ENCODE data around the gene PLA2G6.
"Not testable (repeated sequence)": the region's sequence is repeated elsewhere in the genome, so short reads cannot be mapped to it uniquely, and the experiment has no call there.

PLA2G6 gene

DNA sequence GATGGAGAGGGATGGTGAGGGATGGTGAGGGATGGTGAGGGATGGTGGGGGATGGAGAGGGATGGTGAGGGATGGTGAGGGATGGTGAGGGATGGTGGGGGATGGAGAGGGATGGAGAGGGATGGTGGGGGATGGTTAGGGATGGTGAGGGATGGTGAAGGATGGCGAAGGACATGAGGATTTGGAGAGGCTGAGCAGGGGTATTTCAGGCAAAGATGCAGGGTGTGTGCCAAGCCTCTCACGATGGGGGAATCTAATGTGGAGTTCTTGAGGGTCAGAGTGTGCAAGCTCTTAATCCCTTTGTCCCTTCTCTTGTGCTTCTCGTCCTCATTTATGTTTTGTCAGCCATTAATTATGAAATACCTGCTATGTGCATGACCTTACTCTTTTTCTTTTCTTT lies 7.5 kb upstream of the PLA2G6 start:
- no peak for FAIRE-seq

DNA sequence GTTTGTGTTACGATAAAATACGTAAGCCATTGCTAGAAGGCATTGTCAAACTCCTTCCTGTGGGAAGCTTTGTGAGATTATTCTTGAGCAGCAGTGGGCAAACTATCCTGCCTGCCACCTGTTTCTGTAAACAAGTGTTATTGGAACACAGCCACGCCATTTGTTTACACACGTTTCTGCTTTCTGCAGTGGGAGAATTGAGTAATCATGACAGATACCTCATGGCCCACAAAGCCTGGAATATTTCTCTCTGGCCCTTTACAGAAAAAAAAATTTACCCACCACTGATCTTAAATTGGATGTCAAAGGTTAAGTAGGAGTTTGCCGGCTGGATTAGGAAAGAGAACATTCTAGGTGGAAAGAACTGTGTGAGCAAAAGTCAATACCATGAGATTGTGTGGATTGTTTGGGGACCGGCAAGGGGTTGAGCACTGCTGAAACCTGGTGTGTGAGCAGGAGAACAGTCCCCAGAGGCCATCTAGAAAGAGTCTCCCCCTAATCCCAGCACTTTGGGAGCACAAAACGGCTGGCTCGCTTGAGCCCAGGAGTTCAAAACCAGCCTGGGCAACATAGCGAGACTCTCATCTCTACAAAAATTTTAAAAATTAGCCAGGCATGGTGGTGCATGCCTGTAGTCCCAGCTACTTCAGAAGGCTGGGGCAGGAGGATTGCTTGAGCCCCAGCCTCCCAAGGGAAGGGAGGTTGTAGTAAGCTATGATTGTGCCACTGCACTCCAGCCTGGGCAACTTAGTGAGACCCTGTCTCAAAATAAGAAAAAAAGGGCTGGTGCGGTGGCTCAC lies 6.0 kb upstream of the PLA2G6 start:
- no peak for FAIRE-seq

DNA sequence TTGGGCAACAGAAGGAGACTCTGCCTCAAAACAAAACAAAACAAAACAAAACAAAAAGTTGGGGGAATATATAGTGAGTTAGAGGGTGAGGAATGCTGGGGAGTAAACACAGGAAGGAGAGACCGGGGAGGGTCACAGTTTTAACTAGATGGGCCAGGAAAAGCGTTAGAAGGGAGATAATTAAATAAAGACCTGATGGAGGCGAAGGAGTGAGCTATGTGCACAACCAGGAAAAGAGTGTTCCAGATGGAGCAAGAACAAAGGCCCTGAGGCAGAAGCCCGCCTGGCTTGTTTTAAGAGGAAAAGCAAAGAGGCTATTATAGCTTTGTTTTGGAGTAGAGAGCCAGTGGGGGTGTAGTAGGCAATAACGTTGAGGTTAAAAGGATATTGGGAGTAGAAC lies 4.8 kb upstream of the PLA2G6 start:
- FAIRE-seq = no peak

DNA sequence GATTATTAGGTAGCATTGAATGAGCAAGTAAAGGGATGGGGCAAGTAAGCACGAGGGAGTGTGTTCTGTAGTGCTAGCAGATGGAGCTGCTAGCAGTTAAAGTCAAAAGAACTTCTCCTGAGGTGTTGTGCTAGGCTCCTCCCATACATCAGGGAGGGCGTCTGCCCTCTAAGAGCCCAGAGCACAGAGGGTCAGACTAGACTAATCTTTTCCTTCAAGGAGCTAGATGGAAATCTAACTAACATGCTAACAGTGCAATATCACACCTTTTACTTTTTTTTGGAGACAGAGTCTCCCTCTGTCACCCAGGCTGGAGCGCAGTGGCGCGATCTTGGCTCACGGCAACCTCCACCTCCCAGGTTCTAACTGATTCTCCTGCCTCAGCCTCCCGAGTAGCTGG lies 3.2 kb upstream of the PLA2G6 start:
- FAIRE-seq = no peak

DNA sequence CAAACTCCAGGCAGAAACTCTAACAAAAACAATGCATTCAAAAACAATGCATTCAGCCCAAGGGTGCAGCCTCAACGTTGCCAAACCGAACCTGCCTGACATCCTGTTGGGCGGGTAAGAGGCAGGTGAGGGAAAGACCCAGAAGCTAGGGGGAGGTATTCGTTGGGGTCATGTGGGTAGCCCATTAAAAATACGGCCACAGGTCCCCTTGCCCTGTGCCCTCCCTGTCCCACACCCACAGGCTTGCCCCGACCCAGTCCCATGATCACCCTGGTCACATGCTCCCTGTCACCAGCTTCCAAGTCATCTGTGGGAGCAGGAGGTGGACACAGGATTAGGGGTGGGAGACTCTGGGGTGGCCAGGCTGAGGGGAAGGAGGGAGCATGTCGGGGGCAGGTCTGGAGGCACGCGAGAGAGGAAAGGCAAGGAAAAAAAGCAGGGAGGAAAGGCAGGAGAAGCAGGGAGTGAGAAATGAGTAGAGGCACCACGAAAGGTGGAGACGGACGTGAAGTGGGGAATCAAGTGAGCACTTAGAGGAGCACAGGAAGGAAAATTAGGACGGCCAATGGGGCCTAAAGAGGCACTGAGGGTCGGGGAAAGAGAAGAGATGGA lies 683 bp downstream of the PLA2G6 start:
- no peak for FAIRE-seq

DNA sequence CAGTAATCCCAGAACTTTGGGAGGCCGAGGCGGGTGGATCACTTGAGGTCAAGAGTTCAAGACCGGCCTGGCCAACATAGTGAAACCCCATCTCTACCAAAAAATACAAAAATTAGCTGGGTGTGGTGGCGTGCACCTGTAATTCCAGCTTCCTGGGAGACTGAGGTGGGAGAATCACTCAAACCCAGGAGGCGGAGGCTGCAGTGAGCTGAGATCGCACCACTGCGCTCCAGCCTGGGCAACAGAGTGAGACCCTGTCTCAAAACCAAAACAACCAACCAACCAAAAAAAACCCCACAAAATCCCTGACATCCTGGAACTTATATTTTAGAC lies 3.1 kb downstream of the PLA2G6 start:
- not testable (repeated sequence) for FAIRE-seq

DNA sequence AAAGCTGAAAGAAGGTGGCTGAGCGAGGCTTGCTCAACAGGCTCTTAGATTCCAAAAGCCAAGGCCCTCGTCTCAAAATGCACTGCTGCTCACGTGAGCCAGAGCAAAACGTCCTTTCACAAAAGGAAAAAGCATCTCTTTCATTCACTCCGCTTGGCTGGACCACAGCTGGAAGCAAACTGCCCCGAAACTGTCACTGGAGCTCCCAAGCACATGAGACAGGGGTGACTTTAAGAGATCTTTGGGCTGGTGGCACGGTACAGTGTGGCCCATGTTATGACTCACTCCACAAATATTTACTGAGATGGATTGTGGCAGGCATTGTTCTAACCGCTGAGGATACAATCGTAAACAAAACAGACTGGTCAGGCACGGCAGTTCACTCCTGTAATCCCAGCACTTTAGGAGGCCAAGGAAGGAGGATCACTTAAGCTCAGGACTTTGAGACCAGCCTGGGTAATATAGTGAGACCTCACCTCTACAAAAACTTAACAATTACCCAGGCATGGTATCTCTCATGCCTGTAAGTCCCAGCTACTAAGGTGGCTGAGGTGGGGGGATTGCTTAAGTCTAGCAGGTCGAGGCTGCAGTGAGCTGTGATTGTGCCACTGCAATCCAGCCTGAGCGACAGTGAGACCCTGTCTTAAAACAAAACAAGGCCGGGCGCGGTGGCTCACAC lies 3.6 kb downstream of the PLA2G6 start:
- FAIRE-seq = no peak

DNA sequence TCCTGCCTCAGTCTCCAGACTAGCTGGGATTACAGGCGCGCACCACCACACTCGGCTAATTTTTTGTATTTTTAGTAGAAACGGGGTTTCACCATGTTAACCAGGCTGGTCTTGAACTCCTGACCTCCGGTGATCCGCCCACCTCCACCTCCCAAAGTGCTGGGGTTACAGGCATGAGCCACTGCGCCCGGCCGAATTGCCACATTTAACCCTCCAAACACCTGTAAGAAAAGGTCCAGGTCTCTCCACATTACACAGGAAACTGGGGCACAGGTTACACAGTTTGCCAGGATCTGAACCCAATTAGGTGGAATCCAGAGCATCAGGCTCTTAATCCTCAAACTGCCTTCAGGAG lies 4.1 kb downstream of the PLA2G6 start:
- FAIRE-seq = not testable (repeated sequence)

DNA sequence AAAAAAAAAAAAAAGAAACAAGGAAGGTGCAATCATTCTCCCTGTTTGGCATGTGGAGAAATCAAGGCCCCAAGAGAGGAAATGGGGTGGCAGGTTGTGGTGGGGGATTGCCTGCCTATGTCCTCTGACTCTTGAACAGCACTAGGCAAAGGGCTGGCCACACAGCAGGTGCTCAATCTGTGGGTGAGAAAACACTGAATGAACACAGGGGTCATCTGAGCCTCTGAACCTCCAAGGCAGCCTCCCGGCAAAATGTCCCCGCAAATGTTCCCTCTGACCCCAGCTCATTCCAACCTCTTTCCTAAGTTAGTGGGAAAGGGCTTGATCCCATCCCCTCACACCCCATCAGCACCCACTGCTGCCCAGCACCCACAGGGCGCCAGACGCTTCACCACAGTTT lies 4.6 kb downstream of the PLA2G6 start:
- FAIRE-seq = no peak

DNA sequence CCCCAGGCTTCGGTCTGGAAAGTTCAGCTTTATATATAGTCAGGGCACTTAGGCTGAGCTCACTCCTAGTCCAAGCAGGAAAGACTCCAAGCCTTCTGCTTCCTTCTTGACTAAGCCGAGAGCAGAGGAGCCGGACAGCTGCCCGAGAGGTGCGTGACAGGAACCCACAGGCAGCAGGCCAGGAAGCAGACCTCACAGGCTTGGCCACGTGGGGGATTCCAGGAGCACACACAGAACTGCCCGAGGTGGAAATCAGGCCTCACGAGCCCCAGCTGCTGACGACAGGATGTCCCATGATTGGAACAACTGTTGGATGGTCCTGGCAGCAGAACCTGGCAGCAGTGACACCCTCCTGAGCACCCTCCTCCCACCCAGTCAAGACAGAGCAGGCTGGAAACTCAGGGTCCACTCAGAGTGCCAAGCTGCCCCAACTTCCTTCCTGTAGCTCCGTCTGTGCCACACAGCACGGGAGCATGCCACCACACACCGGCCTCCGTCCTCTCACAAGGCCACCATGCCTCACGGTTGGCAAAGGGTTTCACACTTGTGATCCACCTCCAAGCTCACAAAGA lies 5.4 kb downstream of the PLA2G6 start:
- no peak for FAIRE-seq

DNA sequence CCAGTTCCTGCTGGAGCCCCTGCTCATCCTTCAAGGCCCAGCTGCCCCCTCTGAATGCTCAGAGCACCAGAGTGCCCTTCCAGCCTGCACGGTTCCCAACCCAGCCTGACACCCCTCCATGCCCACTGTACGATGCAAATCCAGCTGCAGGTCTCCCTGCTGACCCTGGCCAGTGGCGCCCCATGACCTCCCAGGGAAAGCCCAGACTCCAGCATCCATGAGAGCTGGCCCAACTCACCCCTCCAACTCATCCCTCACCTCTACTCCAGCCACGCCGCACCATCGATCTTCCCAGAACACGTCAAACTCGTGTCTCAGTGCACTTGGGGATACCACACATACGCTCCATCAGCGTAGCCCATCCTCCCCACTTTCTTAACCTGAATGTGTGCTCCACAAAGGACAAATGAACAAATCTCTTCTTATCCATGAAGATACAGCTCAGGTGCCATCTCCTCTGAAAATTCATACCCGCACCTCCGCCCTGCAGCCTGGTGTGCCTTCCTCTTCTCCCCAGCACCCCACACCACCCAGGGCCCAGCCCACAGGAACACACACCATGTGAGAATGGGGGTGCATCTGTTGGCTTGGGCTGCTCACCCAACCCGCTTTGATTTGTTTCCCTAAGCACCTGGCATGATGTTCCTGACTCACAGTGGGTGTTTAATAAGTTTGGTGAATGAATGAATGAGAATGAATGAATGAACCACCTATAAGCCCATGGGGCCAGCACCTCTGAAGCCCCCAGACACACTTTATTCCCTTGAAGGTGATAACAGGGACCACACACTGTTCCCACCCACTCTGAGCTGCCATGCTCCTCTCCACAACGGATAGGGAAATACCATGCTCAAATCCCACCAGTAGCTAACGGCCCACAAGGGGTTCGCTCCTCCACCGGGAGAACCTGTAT lies 6.2 kb downstream of the PLA2G6 start:
- no peak for FAIRE-seq

DNA sequence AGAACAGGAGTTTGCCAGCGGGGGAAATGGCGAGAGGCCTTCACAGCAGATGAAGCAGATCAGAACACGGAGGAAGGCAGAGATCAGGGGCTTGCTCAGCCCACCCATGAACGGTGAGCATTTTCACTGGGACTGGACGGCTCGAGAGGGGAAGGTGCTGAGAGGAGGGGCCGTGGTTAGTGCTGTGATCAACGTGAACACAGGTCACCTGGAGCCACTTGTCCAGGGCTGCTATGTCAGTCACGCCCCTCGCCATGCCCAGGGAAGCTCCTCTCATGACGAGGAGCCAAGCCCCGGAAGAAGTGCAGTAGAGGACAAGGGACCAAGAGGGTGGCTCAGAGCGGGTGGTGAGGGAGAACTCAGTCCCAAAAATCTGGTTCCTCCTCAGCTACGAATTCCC lies 7.0 kb downstream of the PLA2G6 start:
- no peak for FAIRE-seq

DNA sequence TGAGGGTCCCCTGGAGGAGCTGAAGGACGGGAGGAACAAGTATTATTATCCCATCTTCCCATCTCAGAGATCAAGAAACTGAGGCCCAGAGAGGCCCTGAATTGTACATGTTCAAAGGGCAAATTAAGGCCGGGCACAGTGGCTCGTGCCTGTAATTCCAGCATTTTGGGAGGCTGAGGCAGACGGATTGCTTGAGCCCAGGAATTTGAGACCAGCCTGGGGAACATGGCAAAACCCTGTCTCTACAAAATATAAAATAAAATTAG lies 8.1 kb downstream of the PLA2G6 start:
- FAIRE-seq = no peak

DNA sequence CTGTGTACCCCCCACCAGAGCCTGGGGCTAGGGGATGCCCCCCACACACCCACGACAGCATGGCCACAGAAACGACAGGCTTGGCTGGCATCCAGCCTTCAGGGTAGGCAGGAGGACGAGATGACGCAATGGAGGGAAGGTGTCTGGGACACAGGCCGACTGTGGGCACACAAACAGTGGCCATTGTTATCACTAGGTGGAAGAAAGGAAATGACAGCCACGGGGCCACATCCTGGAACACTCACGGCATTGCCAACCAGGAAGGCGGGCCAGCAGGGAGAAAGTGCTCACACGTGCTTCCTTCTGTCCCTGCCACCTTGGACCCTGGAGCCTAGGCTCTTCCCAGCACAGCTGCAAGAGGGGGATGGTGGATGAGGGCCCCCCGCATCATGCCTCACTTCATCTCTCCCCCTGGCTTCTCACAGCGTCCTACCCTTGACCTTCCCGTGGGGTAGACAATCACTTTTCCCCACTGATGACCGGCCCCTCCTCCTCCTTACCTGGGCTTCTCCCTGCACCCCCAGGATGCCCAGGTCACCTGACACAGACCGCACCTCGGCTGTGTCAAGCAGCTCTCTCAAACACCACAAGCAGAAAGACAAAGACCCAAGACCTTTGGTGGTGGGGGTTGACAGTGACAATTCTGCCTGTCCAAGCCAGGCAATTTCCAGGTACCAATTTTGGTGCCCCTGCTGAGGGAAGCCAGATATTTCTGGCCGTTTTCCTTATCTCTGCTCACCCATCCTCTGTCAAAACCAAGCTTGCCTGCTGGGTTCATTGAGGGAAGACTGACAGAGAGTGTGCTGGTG lies 8.6 kb downstream of the PLA2G6 start:
- no peak for FAIRE-seq

DNA sequence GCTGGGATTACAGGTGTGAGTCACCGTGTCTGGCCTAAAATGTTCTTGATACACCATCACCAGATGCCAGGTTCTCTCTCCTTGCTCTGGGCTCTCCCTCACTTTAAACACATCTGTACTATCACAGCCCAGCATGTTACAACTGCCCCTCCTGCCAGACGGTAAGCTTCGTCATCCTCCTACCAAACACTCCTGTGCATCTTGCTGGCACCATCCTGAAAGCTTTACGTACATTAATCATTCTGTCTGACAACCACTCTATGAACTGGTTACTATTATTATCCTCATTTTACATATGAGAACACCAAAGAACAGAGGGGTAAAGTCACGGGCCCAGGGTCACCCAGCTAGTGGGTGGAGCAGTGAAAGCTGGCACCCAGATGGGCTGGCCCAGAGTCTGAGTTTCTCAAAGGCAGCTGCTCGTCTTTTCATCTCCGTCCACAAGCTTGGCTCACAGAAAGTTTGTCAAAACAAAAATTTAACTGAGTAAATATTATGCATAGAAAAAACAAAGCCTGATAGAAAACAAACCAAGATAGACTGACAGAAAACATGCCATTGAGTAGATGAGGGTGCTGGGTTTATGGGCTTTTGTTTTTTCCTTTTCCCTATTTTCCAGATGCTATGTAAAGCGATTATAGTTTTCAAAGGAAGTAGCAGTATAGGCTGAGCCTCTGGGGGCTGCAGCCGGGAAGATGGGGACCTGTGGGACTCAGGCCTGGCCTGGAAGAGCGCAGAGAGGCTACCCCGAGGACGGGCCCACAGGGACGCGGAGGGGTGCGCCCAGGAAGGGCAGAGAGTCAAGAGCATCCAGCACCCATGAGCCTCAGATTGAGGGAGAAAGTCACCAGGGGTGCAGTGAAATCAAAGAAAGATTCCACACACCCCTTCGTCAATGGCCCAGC lies 9.5 kb downstream of the PLA2G6 start:
- no peak for FAIRE-seq

DNA sequence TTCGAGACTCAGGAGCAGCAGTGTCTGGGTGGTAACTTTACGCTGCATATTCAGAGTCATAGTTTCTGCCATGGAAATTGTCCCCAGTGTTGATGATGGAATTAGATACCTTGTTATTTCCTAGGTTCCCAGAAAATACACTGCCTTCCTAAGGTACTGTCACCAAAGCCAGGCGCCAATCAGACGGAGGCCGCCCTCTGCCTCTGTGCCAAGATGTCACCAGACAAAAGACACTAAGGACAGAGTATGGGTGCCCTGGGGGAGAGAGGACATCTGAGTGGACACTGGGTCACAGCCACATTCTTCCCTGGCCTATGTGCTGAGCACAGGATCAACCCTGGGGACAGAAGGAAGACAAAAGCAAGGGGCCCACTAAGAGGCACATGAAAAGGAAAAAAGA lies 11.2 kb downstream of the PLA2G6 start:
- FAIRE-seq = no peak

DNA sequence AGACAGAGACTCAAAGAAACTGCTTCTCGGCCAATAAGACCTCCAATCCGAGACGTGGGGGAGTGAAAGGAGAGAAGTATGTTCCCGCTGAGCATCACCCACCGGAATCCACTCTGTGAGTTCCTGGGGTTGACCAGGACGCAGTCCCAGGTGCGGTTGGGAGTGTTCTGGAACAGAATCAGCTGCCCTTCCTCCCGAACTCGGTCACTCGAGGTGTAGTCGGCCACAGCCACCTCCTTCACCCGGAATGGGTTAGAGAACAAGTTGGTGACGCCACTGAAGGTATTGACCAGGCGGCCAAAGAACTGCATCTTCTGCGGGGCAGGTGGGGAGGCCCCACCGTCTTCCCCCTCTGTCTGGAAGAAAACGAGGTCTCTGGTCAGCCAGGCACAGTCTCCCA lies 12.5 kb downstream of the PLA2G6 start:
- no peak for FAIRE-seq

DNA sequence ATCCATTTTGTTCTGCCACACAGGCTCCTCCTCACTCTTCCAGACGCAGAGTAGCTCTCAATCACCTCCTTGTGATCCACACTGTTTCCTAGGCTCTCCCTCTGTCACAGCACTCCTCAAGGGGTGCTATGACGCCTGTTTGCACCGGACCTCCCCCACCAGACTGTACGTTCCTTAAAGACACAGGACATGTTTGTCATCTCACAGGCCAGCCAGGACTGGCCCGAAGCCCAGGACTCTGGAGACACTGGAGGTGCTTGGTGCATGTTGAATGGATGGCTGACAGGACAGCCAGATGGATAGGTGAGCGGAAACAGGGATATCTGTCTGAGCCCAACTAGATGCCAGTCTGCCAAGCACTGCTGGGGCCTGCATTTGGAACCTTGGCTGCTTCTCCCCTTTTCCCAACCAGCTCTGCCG lies 13.6 kb downstream of the PLA2G6 start:
- no peak for FAIRE-seq

DNA sequence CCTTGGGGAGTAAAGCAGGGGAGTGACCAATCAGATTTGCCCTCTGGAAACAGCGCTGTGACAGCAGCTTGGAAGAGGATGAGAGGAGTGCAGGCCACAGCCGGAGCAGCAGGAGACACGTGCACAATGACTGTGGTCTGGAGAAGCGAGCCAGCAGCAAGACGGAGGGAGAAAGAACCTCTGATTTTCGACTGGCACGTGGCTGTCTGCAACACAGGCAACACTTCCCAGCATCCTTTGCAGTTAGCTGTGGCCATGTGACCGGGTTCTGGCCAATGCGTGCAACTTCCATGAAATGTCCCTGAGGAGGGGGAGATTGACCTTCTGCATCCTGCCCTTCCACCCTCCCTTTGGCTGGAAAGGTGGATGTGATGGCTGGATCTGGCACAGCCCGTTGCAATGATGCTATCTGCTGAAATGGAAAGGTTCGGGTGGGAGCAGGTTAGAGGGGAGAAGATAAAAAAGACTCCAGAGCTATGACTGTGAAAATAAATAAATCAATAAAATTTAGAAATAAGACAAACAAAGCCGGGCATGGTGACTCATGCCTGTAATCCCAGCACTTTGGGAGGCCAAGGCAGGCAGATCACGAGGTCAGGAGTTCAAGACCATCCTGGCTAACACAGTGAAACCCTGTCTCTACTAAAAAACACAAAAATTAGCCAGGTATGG lies 15.6 kb downstream of the PLA2G6 start:
- FAIRE-seq = no peak

DNA sequence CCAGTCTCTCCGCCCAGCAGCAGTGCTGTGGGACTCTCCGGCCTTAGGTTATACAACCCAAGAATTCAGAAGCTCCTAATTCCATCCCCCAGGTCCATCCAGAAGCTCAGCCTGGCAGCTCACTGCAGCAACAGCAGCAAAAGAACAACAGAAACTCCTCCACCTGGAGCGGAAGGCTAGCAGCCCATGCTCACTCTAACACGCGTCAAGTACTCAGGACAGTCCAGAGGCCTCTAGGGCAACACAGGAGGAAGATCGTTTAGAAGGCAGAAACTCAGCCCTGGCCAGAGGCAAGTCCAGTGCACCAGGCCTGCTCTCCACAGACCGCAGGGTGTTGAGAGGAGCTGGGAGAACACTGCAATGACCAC lies 17.1 kb downstream of the PLA2G6 start:
- FAIRE-seq = no peak
